HG03139 (cell line): ENCODE data around the gene SOWAHB.

ENCODE experiments used
- ATAC-seq: cut with Tn5 transposase; IDR thresholded peaks from one replicate; pipeline ENCODE4 v1.9.1; 2021; ENCODE audit not compliant: unreplicated experiment

The SOWAHB gene

DNA sequence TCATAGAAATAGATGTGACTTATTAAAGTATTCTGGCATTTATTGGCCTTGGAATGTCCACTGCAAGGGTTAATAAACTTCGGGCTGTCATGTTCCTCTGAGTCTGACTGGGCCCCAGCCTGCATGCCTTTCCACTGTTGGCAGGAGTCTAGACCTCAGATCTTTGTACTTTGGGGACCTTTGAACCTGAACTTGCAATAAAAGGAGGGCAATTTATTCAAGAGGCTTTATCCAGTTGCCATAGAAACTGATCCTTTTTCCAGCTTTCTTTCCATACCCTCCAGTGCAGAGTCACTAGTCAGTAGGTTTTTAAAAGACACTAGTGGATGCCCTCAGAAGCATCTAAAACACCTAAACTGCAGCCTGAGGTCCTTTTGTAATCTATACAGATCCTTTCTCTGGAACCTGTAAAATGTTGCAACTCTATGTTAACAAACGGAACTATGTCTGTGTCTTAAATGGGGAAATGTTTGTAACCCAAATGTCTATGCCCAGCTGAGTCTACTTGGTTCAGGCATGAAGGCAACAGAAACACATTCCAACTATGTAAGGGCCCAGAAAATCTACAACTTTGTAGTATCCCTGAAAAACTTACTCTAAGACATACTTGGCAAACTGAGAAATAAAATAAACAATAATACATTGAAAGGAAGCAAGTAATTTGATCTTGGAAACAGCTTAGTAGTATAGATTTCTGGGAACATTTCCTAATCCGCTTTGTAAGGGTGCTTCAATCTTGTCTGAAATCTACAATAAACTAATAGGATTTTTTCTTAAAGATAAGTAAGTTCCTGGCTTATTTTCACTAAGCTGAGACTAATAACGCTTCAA is 41.5 kb downstream of the SOWAHB start:
- no peak for ATAC-seq

DNA sequence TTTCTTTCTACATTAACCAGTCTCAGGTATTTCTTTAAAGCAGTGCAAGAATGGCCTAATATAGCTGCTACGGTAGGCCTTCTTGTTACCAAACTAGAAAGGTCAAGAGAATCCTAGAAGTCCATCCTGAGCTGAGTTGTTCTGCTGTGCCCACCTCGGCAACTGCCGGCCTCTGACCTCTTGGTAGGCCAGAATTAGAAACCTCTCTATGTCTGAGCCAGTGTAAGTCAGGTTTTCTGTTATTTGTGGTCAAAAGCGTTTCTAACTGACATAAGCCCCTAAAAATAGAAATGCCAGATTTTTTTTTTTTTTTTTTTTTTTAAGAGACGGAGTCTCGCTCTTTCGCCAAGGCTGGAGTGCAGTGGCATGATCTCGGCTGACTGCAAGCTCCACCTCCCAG is 43.1 kb downstream of the SOWAHB start:
- ATAC-seq: no peak

DNA sequence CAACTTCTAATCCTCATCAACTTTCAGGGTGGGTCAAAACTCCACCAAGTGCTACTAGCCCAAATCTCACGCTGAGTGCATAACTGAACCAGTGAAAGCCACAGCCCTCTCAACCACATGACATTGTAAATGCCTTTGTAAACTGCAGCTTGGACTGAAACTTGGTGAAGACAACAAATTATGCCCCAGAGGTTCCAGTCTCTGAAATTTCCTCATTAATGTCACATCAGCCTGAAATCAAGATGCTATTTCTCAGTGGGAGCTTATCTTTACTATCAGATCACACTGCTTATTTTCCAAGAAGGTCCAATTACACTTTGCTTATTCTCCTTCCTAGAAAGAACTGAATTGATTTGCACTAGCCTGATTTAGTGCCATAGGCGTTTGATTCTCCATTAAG is 46.6 kb downstream of the SOWAHB start:
- ATAC-seq: no peak

DNA sequence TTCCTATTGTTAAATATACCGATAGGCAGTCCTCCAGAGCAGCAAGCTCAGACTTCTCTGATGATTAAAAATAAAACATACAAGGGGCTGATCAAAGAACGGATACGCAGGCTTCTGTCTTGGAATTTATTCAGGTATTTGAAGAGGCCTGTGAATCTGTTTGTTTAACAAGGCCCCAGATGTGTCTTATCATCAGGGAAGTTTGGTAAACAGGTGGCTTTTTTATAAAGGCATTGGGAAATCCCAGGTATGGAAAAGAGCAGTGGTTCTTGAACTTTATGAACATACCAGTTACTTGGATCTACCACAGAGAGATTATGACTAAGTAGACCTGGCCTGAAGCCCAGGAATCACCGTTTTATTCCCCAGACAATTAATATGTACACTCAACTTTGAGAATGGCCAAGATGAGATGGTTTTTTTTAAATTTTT is 47.9 kb downstream of the SOWAHB start:
- no peak for ATAC-seq
